Colonic mucosa (tissue), 4 donors: Measurements from ENCODE around the gene PLCB1. TPM values are rescaled to one million over a fixed set of nuclear protein-coding genes. Genes with fewer than 3 reads are reported as not detected.

Source experiments
- DNase-seq: peaks from one replicate; pipeline ENCODE4 v3.0.0-alpha.2; 2020
- H3K27ac ChIP-seq: fragments of 200-600 bp; one replicate; pipeline ENCODE4 v1.8.0; 2021
- H3K27me3 ChIP-seq: fragments of 200-600 bp; one replicate; pipeline ENCODE4 v1.8.0; 2021
- H3K36me3 ChIP-seq: fragments of 200-600 bp; one replicate; pipeline ENCODE4 v1.8.0; 2021
- H3K4me1 ChIP-seq: fragments of 200-600 bp; one replicate; pipeline ENCODE4 v1.8.0; 2021; ENCODE audit warnings: mild to moderate bottlenecking
- H3K4me3 ChIP-seq: fragments of 200-600 bp; one replicate; pipeline ENCODE4 v1.8.0; 2021
- H3K9ac ChIP-seq, 2 donors: one replicate each; pipeline ENCODE4 v1.7.0; 2013; ENCODE audit warnings: control low read depth in 2 of 2, low read depth in 2 of 2, low read length in 2 of 2
- H3K9me3 ChIP-seq: fragments of 200-600 bp; one replicate; pipeline ENCODE4 v1.8.0; 2021
- intact Hi-C: fragments of 100-400 bp; cut with DNase I; formaldehyde crosslinking; loops from one replicate; pipeline ENCODE4 v1.14.1; 2022
- total RNA-seq, 2 donors: library from RNA; stranded (reverse); fragmentation: NEBNext Ultra II Directional in 1 of 2; extraction: Animal tissue kit (Norgen Biotek cat#: 25700) in 1 of 2; gene quantifications; one replicate each; pipeline ENCODE4 v1.2.1, GENCODE V29; 2021
- TF ChIP-seq, protein P1 (sequence below): fragments of 200-600 bp; IDR thresholded peaks from one replicate; pipeline ENCODE4 v1.8.0; 2022; ENCODE audit warnings: antibody characterized with exemption, mild to moderate bottlenecking
- donor health status: healthy.
- donor health status: DM: no; HTN: no; CAD: no.
- donor health status: DM: no; HTN: no; CAD: no.

Gene PLCB1
- total RNA-seq, 2 donors from 2014 or later, result 8.3 to 9.6 TPM

DNA sequence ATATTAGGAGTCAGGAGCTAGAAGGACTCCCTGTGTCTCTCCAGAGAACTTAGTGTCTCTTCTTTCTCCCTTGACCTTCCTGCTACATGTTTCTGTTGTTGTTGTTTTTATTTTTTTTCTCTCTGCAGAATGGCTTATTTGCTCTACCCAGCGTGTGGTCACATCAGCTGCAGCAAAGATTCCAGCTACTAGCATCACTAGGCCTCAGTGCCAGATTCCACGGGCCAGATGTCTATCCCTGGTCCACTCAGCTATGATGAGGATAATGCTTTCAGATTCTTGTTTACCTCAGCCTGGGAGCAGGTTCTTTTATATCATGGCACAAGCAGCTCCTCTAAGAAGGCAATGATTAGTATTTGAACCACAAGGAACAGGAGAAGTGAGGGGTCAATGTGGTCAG is 110.0 kb downstream of the PLCB1 start:
- Histone ChIP-seq H3K36me3 (no peaks in the 10 kb centered on the region), H3K27ac (no peak overlapping the region), H3K27me3 (no peaks in the 10 kb centered on the region), H3K9me3 (no peaks in the 10 kb centered on the region), H3K9ac (no peak overlapping the region), H3K4me1 (no peaks in the 10 kb centered on the region), H3K4me3 (no peak overlapping the region)
- intact Hi-C loops, result no loop called here
- TF ChIP-seq, protein P1, sequence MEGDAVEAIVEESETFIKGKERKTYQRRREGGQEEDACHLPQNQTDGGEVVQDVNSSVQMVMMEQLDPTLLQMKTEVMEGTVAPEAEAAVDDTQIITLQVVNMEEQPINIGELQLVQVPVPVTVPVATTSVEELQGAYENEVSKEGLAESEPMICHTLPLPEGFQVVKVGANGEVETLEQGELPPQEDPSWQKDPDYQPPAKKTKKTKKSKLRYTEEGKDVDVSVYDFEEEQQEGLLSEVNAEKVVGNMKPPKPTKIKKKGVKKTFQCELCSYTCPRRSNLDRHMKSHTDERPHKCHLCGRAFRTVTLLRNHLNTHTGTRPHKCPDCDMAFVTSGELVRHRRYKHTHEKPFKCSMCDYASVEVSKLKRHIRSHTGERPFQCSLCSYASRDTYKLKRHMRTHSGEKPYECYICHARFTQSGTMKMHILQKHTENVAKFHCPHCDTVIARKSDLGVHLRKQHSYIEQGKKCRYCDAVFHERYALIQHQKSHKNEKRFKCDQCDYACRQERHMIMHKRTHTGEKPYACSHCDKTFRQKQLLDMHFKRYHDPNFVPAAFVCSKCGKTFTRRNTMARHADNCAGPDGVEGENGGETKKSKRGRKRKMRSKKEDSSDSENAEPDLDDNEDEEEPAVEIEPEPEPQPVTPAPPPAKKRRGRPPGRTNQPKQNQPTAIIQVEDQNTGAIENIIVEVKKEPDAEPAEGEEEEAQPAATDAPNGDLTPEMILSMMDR, result no peak
- DNase-seq, result no peak

DNA sequence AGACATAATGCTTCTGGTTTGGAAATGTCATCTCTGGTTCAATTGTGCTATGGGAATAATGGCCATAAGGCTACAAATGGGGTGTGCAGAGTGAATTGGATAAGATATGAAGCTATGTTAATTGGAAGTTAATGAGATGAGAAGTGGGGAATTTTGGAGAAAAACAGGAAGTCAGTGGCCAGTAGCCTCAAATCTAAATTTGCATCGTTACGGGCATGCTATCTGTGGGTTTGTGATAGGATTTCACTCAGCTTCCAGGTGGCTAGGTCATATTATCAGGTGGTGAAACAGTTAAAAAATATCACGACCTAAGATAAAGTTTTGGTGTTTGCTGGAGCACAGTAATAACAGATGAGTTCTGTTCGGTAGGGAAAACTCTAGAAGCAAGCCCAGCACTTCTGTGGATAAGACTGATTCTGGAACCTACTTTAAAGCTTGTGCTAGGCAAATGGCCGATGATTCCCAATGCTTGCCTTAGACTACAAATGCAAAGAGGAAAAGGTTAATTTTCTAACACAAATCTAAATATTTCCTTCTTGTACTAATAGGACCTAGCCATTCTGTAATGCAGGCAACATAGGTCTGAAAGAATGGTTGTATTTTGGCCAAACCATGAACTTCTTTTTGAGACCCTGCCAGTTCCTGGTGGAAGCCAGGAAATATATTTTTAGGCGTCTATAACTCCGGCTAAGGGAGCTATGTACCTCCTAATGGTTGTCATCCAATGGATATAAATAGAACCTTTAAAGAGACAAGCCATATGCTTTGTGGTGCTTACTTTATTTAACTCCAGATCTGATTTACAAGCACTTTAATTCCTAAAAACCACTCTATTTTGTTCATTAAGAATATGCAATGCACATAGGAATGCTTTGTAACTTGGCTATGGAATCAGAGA is 111.0 kb downstream of the PLCB1 start:
- H3K36me3 ChIP-seq, result no peaks in the 10 kb centered on the region
- DNase-seq, result no peak
- no peak overlapping the region for H3K9ac ChIP-seq
- TF ChIP-seq, protein P1, result no peak
- H3K4me3 ChIP-seq, result no peak overlapping the region
- no peaks in the 10 kb centered on the region for H3K27me3 ChIP-seq
- H3K9me3 ChIP-seq, result no peaks in the 10 kb centered on the region
- intact Hi-C loops, result no loop called here
- H3K4me1 ChIP-seq, result no peaks in the 10 kb centered on the region
- no peak overlapping the region for H3K27ac ChIP-seq

DNA sequence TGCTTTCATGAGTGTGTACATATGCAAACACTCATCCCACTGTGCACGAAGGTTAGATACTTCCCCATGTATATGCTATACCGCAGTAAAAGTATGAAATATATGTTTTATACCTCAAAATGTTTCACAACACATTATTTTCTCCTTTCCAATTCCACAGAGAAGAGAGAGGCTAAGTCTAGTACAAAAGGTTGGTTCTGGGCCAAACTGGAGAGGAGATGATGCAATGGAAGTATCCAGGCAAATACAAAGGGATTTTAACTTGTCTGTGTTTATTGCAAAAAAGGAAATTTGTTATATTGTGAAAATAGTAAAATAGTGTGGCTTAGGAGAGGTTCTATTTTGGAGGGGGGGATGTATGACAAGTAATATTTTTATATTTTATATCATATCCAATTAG is 112.6 kb downstream of the PLCB1 start:
- TF ChIP-seq, protein P1, result no peak
- H3K4me3 ChIP-seq, result no peak overlapping the region
- no peaks in the 10 kb centered on the region for H3K27me3 ChIP-seq
- H3K27ac ChIP-seq, result no peak overlapping the region
- DNase-seq, result peak; percentile 28
- intact Hi-C loops, result no loop called here
- H3K9ac ChIP-seq, result no peak overlapping the region
- H3K36me3 ChIP-seq, result no peaks in the 10 kb centered on the region
- H3K9me3 ChIP-seq, result no peaks in the 10 kb centered on the region
- no peaks in the 10 kb centered on the region for H3K4me1 ChIP-seq

DNA sequence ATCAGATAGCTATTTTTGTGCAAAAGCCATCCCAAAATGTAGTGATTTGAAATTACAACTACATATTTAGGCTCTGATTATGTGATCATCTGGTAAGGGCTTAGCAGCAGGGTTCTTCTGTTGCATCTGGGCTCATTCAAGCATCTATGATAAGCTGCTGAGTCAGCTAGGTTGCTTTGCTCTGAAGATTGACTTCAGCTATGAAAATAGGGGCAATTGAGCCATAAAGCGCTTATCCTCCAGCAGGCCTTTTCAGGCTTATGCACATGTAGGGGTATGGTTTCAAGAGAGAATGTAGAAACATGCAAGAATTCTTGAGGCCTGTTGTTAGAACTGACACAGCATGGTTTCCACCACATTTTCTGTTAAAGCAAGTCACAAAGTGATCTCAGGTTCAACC is 114.1 kb downstream of the PLCB1 start:
- Histone ChIP-seq H3K9ac (no peak overlapping the region), H3K4me3 (no peak overlapping the region), H3K27ac (no peak overlapping the region), H3K27me3 (no peaks in the 10 kb centered on the region), H3K36me3 (no peaks in the 10 kb centered on the region), H3K4me1 (no peaks in the 10 kb centered on the region), H3K9me3 (no peaks in the 10 kb centered on the region)
- DNase-seq, result no peak
- intact Hi-C loops, result no loop called here
- TF ChIP-seq, protein P1, result no peak

DNA sequence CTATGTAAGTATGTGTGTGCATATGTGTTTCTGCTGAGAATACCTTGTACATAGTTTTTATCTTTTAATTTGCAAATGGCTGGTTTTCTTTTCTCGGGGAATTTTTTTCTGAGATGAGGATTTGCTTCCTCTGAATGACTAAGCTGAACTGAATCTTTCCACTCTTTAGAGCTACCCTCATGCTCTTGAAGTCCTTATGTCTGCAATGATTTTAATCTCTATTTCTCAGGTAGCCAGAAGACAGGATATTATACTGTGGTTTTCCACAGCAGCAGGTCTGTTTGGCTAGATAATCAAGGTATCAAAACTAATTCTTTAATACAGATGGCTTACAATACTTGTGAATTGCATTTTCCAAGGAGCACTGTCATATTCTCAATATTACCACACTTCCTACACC is 114.7 kb downstream of the PLCB1 start:
- H3K9ac ChIP-seq, result no peak overlapping the region
- no peaks in the 10 kb centered on the region for H3K4me1 ChIP-seq
- no peaks in the 10 kb centered on the region for H3K36me3 ChIP-seq
- H3K27ac ChIP-seq, result no peak overlapping the region
- H3K27me3 ChIP-seq, result no peaks in the 10 kb centered on the region
- TF ChIP-seq, protein P1, result no peak
- no peaks in the 10 kb centered on the region for H3K9me3 ChIP-seq
- DNase-seq, result no peak
- intact Hi-C loops, result no loop called here
- no peak overlapping the region for H3K4me3 ChIP-seq
